Measurements from ENCODE around the gene SCAP. TPM values are rescaled to one million over a fixed set of nuclear protein-coding genes. Genes with fewer than 3 reads are reported as not detected.
A peak's percentile ranks its signal among the peaks of the same experiment; 100 is the strongest.

The SCAP gene
- total and polyA plus RNA-seq, 2 of the 13 experiments (the other 11 are each of a cell fraction or from before 2014, with no cell fraction given), result 40.4 to 53.3 TPM

DNA sequence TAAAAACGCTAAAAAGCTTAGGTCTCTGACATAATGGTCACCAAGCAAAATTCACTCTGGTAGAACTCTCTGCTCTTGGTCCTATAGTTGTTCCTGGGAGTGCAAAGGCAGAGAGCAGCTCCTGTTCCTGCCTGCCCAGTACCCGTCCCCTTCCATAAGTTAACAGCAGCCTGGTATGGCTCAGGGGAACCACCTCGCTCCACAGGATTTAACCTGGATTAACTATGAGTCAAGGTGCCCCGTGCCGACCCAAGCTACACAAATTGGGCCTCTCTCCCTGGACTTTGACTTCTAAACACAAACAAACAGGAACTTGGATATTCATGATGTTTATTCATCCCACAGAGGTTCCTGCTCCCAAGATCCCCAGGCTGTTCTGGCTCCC is 32.1 kb downstream of the SCAP start (continued):
- TF ChIP-seq, protein P1, sequence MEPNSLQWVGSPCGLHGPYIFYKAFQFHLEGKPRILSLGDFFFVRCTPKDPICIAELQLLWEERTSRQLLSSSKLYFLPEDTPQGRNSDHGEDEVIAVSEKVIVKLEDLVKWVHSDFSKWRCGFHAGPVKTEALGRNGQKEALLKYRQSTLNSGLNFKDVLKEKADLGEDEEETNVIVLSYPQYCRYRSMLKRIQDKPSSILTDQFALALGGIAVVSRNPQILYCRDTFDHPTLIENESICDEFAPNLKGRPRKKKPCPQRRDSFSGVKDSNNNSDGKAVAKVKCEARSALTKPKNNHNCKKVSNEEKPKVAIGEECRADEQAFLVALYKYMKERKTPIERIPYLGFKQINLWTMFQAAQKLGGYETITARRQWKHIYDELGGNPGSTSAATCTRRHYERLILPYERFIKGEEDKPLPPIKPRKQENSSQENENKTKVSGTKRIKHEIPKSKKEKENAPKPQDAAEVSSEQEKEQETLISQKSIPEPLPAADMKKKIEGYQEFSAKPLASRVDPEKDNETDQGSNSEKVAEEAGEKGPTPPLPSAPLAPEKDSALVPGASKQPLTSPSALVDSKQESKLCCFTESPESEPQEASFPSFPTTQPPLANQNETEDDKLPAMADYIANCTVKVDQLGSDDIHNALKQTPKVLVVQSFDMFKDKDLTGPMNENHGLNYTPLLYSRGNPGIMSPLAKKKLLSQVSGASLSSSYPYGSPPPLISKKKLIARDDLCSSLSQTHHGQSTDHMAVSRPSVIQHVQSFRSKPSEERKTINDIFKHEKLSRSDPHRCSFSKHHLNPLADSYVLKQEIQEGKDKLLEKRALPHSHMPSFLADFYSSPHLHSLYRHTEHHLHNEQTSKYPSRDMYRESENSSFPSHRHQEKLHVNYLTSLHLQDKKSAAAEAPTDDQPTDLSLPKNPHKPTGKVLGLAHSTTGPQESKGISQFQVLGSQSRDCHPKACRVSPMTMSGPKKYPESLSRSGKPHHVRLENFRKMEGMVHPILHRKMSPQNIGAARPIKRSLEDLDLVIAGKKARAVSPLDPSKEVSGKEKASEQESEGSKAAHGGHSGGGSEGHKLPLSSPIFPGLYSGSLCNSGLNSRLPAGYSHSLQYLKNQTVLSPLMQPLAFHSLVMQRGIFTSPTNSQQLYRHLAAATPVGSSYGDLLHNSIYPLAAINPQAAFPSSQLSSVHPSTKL (CRISPR knock-in tag; IDR thresholded peaks at IDR 0.05), result peak; percentile 82
- TF ChIP-seq ZNF143 (CRISPR knock-in tag; IDR thresholded peaks at IDR 0.05) (no peak), ZFP1 (CRISPR knock-in tag; IDR thresholded peaks at IDR 0.05) (no peak), ZNF792 (CRISPR knock-in tag; IDR thresholded peaks at IDR 0.05) (no peak), ZNF839 (CRISPR knock-in tag; IDR thresholded peaks at IDR 0.05; ENCODE audit: borderline replicate concordance) (no peak), MED1 (CRISPR knock-in tag; IDR thresholded peaks at IDR 0.05) (peak; percentile 63), CCDC6 (CRISPR knock-in tag; IDR thresholded peaks at IDR 0.05) (no peak), RFXAP (CRISPR knock-in tag; IDR thresholded peaks at IDR 0.05; ENCODE audit: borderline replicate concordance) (no peak), RXRA (CRISPR knock-in tag; IDR thresholded peaks at IDR 0.05) (peak; percentile 56; the same call in 1 of the 2 replicates), DPF2 (CRISPR knock-in tag; IDR thresholded peaks at IDR 0.05; ENCODE audit: borderline replicate concordance, low read depth) (0 out of 2 replicates have a peak, but pooled peaks have one; percentile 41), ZNF160 (CRISPR knock-in tag; IDR thresholded peaks at IDR 0.05) (no peak), ZNF335 (CRISPR knock-in tag; IDR thresholded peaks at IDR 0.05) (0 out of 2 replicates have a peak, but pooled peaks have one; percentile 36), POLR2A (IDR thresholded peaks at IDR 0.05; ENCODE audit: insufficient read depth in 1 of 2, low read depth in 2 of 2, low read length in 2 of 2) (peak in 1 of 2 experiments; percentile 45; a peak in 1 of 4 replicates), ZNF775 (CRISPR knock-in tag; IDR thresholded peaks at IDR 0.05; ENCODE audit: borderline replicate concordance) (no peak), TBP (CRISPR knock-in tag; IDR thresholded peaks at IDR 0.05) (no peak), HNRNPK (IDR thresholded peaks at IDR 0.05; ENCODE audit: low read depth, low read length, poor library complexity, severe bottlenecking) (no peak), ASH2L (IDR thresholded peaks at IDR 0.05; ENCODE audit: insufficient read length, low read depth, low read length) (peak; percentile 95)
- TF ChIP-seq, protein P2, sequence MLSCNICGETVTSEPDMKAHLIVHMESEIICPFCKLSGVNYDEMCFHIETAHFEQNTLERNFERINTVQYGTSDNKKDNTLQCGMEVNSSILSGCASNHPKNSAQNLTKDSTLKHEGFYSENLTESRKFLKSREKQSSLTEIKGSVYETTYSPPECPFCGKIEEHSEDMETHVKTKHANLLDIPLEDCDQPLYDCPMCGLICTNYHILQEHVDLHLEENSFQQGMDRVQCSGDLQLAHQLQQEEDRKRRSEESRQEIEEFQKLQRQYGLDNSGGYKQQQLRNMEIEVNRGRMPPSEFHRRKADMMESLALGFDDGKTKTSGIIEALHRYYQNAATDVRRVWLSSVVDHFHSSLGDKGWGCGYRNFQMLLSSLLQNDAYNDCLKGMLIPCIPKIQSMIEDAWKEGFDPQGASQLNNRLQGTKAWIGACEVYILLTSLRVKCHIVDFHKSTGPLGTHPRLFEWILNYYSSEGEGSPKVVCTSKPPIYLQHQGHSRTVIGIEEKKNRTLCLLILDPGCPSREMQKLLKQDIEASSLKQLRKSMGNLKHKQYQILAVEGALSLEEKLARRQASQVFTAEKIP (CRISPR knock-in tag; IDR thresholded peaks at IDR 0.05; ENCODE audit: borderline replicate concordance), result no peak
- TF ChIP-seq, protein P3, sequence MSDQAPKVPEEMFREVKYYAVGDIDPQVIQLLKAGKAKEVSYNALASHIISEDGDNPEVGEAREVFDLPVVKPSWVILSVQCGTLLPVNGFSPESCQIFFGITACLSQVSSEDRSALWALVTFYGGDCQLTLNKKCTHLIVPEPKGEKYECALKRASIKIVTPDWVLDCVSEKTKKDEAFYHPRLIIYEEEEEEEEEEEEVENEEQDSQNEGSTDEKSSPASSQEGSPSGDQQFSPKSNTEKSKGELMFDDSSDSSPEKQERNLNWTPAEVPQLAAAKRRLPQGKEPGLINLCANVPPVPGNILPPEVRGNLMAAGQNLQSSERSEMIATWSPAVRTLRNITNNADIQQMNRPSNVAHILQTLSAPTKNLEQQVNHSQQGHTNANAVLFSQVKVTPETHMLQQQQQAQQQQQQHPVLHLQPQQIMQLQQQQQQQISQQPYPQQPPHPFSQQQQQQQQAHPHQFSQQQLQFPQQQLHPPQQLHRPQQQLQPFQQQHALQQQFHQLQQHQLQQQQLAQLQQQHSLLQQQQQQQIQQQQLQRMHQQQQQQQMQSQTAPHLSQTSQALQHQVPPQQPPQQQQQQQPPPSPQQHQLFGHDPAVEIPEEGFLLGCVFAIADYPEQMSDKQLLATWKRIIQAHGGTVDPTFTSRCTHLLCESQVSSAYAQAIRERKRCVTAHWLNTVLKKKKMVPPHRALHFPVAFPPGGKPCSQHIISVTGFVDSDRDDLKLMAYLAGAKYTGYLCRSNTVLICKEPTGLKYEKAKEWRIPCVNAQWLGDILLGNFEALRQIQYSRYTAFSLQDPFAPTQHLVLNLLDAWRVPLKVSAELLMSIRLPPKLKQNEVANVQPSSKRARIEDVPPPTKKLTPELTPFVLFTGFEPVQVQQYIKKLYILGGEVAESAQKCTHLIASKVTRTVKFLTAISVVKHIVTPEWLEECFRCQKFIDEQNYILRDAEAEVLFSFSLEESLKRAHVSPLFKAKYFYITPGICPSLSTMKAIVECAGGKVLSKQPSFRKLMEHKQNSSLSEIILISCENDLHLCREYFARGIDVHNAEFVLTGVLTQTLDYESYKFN (CRISPR knock-in tag; conservative IDR thresholded peaks at IDR 0.05), result peak; percentile 90

Data from HepG2 (cell line).